HG03103 (cell line): ENCODE results near the gene SLC30A2.

Experiments used
- ATAC-seq: cut with Tn5 transposase; IDR thresholded peaks from one replicate; pipeline ENCODE4 v1.9.1; 2021; ENCODE audit warnings: low read depth; ENCODE audit not compliant: unreplicated experiment

Gene SLC30A2

GRCh38 chr1:26070963-26071342 lies 25.0 kb upstream of the SLC30A2 start:
- no peak for ATAC-seq

- ATAC-seq = no peak
Observed at GRCh38 chr1:26070296-26070962, 24.5 kb upstream of the SLC30A2 start.

GRCh38 chr1:26069941-26070295 lies 24.0 kb upstream of the SLC30A2 start:
- ATAC-seq = no peak

- ATAC-seq = no peak
Observed at GRCh38 chr1:26067432-26067911, 21.6 kb upstream of the SLC30A2 start, which contains the start of gene TRIM63. TSS of gene TRIM63 (minus strand) at chr1:26067630. CDS start at chr1:26067494, 136 bp downstream.

GRCh38 chr1:26066857-26067256 lies 20.9 kb upstream of the SLC30A2 start:
- no peak for ATAC-seq

GRCh38 chr1:26066160-26066559 lies 20.2 kb upstream of the SLC30A2 start:
- no peak for ATAC-seq

- ATAC-seq = no peak
Observed at GRCh38 chr1:26064553-26064952, 18.6 kb upstream of the SLC30A2 start.

GRCh38 chr1:26060832-26061574 lies 15.1 kb upstream of the SLC30A2 start:
- ATAC-seq = no peak

- no peak for ATAC-seq
Observed at GRCh38 chr1:26059906-26060305, 14.0 kb upstream of the SLC30A2 start.

GRCh38 chr1:26058052-26058595 lies 12.2 kb upstream of the SLC30A2 start:
- no peak for ATAC-seq

- no peak for ATAC-seq
Observed at GRCh38 chr1:26057189-26057588, 11.3 kb upstream of the SLC30A2 start.

GRCh38 chr1:26055041-26055440 lies 9.1 kb upstream of the SLC30A2 start:
- ATAC-seq = no peak

GRCh38 chr1:26053718-26054560 lies 8.0 kb upstream of the SLC30A2 start:
- no peak for ATAC-seq

- ATAC-seq = no peak
Observed at GRCh38 chr1:26050248-26050640, 4.3 kb upstream of the SLC30A2 start.

- ATAC-seq = no peak
Observed at GRCh38 chr1:26049531-26050247, 3.8 kb upstream of the SLC30A2 start.

GRCh38 chr1:26047278-26047874 lies 1.5 kb upstream of the SLC30A2 start:
- no peak for ATAC-seq

GRCh38 chr1:26046246-26047095 lies 553 bp upstream of the SLC30A2 start:
- no peak for ATAC-seq

- ATAC-seq = no peak
Observed at GRCh38 chr1:26044971-26045721, 772 bp downstream of the SLC30A2 start.
